ENCODE measurements around the gene TTLL11. TPM values are rescaled to one million over a fixed set of nuclear protein-coding genes. Genes with fewer than 3 reads are reported as not detected.

Gene TTLL11
- total RNA-seq: 1 to 10 TPM; 1.5 to 2.1 TPM

GRCh38 chr9:122092611-122093506, at the start of gene TTLL11:
Gene TTLL11 (minus strand): TSS chr9:122093308. CDS start chr9:122093148, 160 bp downstream.
- CTCF ChIA-PET: interaction anchor here (0.6 to 1.1 kb wide), 4 partner anchors 30 to 583 kb away, joined by 3 read pairs; no protein-coding TSS in a partner anchor
- Mint-ChIP-seq H3K4me1 (peaks cover 31% of the 10 kb centered on the region), H3K27me3 (peaks cover 18% of the 10 kb centered on the region), H3K9me3 (no peaks in the 10 kb centered on the region), H3K27ac (no peak within 1 kb of the TSS), H3K4me3 (peak within 1 kb of the TSS; percentile 81), H3K36me3 (ENCODE audit: low read depth) (no peaks in the 10 kb centered on the region)
- DNase-seq: peak; percentile 97
- POLR2A ChIA-PET: interaction anchor here (0.8 to 2.1 kb wide), 2 partner anchors 172 to 820 kb away, joined by 3 to 16 read pairs; partner anchors contain the start of genes MRRF, RBM18 and ZBTB6

GRCh38 chr9:122141671-122142070, 48.6 kb upstream of the TTLL11 start:
- Mint-ChIP-seq H3K27ac (no peak overlapping the region), H3K36me3 (ENCODE audit: low read depth) (peaks cover 15% of the 10 kb centered on the region), H3K27me3 (no peaks in the 10 kb centered on the region), H3K4me3 (no peak overlapping the region), H3K4me1 (no peaks in the 10 kb centered on the region), H3K9me3 (no peaks in the 10 kb centered on the region)
- POLR2A ChIA-PET: interaction anchor here (1.0 kb wide), 1 partner anchor 18 kb away, joined by 3 read pairs; the partner anchor contains the start of genes MORN5 and NDUFA8
- CTCF ChIA-PET: interaction anchor here (1.6 kb wide), 1 partner anchor 17 kb away, joined by 5 read pairs; no protein-coding TSS in a partner anchor
- DNase-seq: no peak

- DNase-seq: no peak
- CTCF ChIA-PET: interaction anchor here (1.6 to 1.7 kb wide), 2 partner anchors 14 to 18 kb away, joined by 4 read pairs; no protein-coding TSS in a partner anchor
- no peak overlapping the region for H3K4me3 Mint-ChIP-seq
- no peaks in the 10 kb centered on the region for H3K9me3 Mint-ChIP-seq
- no peaks in the 10 kb centered on the region for H3K4me1 Mint-ChIP-seq
- POLR2A ChIA-PET: no interaction called here
- H3K36me3 Mint-ChIP-seq (ENCODE audit: low read depth): peaks cover 13% of the 10 kb centered on the region
- H3K27ac Mint-ChIP-seq: no peak overlapping the region
- no peaks in the 10 kb centered on the region for H3K27me3 Mint-ChIP-seq
Measured at GRCh38 chr9:122140368-122141193, 47.5 kb upstream of the TTLL11 start.

- POLR2A ChIA-PET: no interaction called here
- H3K4me3 Mint-ChIP-seq: no peak overlapping the region
- peaks cover 4% of the 10 kb centered on the region for H3K36me3 Mint-ChIP-seq (ENCODE audit: low read depth)
- no peaks in the 10 kb centered on the region for H3K27me3 Mint-ChIP-seq
- no peaks in the 10 kb centered on the region for H3K4me1 Mint-ChIP-seq
- CTCF ChIA-PET: interaction anchor here (1.5 to 1.7 kb wide), 4 partner anchors 13 to 39 kb away, joined by 4 to 7 read pairs (median 4); no protein-coding TSS in a partner anchor
- no peak for DNase-seq
- no peak overlapping the region for H3K27ac Mint-ChIP-seq
- H3K9me3 Mint-ChIP-seq: no peaks in the 10 kb centered on the region
Measured at GRCh38 chr9:122138560-122139268, 45.6 kb upstream of the TTLL11 start.

GRCh38 chr9:122135529-122135859, 42.4 kb upstream of the TTLL11 start:
- no peak for DNase-seq
- H3K36me3 Mint-ChIP-seq (ENCODE audit: low read depth): no peaks in the 10 kb centered on the region
- H3K4me3 Mint-ChIP-seq: no peak overlapping the region
- H3K9me3 Mint-ChIP-seq: no peaks in the 10 kb centered on the region
- ChIA-PET CTCF (interaction anchor here (0.8 to 2.9 kb wide), 4 partner anchors 10 to 215 kb away, joined by 4 to 8 read pairs (median 5); no protein-coding TSS in a partner anchor), POLR2A (no interaction called here)
- H3K27ac Mint-ChIP-seq: no peak overlapping the region
- H3K4me1 Mint-ChIP-seq: no peaks in the 10 kb centered on the region
- H3K27me3 Mint-ChIP-seq: no peaks in the 10 kb centered on the region

GRCh38 chr9:122134822-122135528, 41.9 kb upstream of the TTLL11 start:
- ChIA-PET CTCF (interaction anchor here (0.9 to 2.9 kb wide), 4 partner anchors 14 to 216 kb away, joined by 4 to 8 read pairs (median 6); no protein-coding TSS in a partner anchor), POLR2A (no interaction called here)
- DNase-seq: no peak
- Mint-ChIP-seq H3K4me1 (no peaks in the 10 kb centered on the region), H3K27ac (no peak overlapping the region), H3K27me3 (no peaks in the 10 kb centered on the region), H3K4me3 (no peak overlapping the region), H3K36me3 (ENCODE audit: low read depth) (no peaks in the 10 kb centered on the region), H3K9me3 (no peaks in the 10 kb centered on the region)

GRCh38 chr9:122133984-122134535, 41.0 kb upstream of the TTLL11 start:
- CTCF ChIA-PET: interaction anchor here (1.3 to 2.9 kb wide), 2 partner anchors 35 to 217 kb away, joined by 5 to 8 read pairs; no protein-coding TSS in a partner anchor

GRCh38 chr9:122133263-122133983, 40.3 kb upstream of the TTLL11 start:
- H3K9me3 Mint-ChIP-seq: no peaks in the 10 kb centered on the region
- no peak for DNase-seq
- no peaks in the 10 kb centered on the region for H3K4me1 Mint-ChIP-seq
- no peaks in the 10 kb centered on the region for H3K27me3 Mint-ChIP-seq
- H3K4me3 Mint-ChIP-seq: no peak overlapping the region
- no peaks in the 10 kb centered on the region for H3K36me3 Mint-ChIP-seq (ENCODE audit: low read depth)
- POLR2A ChIA-PET: no interaction called here
- CTCF ChIA-PET: interaction anchor here (1.3 to 2.9 kb wide), 2 partner anchors 34 to 217 kb away, joined by 5 to 8 read pairs; no protein-coding TSS in a partner anchor
- no peak overlapping the region for H3K27ac Mint-ChIP-seq

More at GRCh38 chr9:122133984-122134535, 41.0 kb upstream of the TTLL11 start:
- Mint-ChIP-seq H3K27ac (no peak overlapping the region), H3K27me3 (no peaks in the 10 kb centered on the region), H3K36me3 (ENCODE audit: low read depth) (no peaks in the 10 kb centered on the region), H3K4me3 (no peak overlapping the region), H3K9me3 (no peaks in the 10 kb centered on the region), H3K4me1 (no peaks in the 10 kb centered on the region)
- no peak for DNase-seq
- POLR2A ChIA-PET: no interaction called here

GRCh38 chr9:122132539-122132938, 39.4 kb upstream of the TTLL11 start:
- Mint-ChIP-seq H3K4me3 (no peak overlapping the region), H3K4me1 (no peaks in the 10 kb centered on the region), H3K27ac (no peak overlapping the region), H3K9me3 (no peaks in the 10 kb centered on the region), H3K27me3 (no peaks in the 10 kb centered on the region), H3K36me3 (ENCODE audit: low read depth) (no peaks in the 10 kb centered on the region)
- ChIA-PET POLR2A (no interaction called here), CTCF (interaction anchor here (1.9 kb wide), 1 partner anchor 10 kb away, joined by 9 read pairs; no protein-coding TSS in a partner anchor)
- no peak for DNase-seq

GRCh38 chr9:122131401-122132001, 38.4 kb upstream of the TTLL11 start:
- H3K4me1 Mint-ChIP-seq: peaks cover 2% of the 10 kb centered on the region
- no peaks in the 10 kb centered on the region for H3K9me3 Mint-ChIP-seq
- CTCF ChIA-PET: interaction anchor here (1.3 to 1.9 kb wide), 2 partner anchors 9 to 33 kb away, joined by 4 to 9 read pairs; no protein-coding TSS in a partner anchor
- H3K4me3 Mint-ChIP-seq: no peak overlapping the region
- peaks cover 3% of the 10 kb centered on the region for H3K27me3 Mint-ChIP-seq
- H3K27ac Mint-ChIP-seq: no peak overlapping the region
- H3K36me3 Mint-ChIP-seq (ENCODE audit: low read depth): no peaks in the 10 kb centered on the region
- POLR2A ChIA-PET: no interaction called here
- DNase-seq: no peak

- CTCF ChIA-PET: interaction anchor here (1.3 kb wide), 1 partner anchor 32 kb away, joined by 4 read pairs; no protein-coding TSS in a partner anchor
- Mint-ChIP-seq H3K4me3 (no peak overlapping the region), H3K27me3 (peaks cover 9% of the 10 kb centered on the region), H3K27ac (no peak overlapping the region), H3K4me1 (peaks cover 8% of the 10 kb centered on the region), H3K9me3 (no peaks in the 10 kb centered on the region), H3K36me3 (ENCODE audit: low read depth) (no peaks in the 10 kb centered on the region)
- POLR2A ChIA-PET: no interaction called here
- DNase-seq: no peak
Measured at GRCh38 chr9:122130837-122131236, 37.7 kb upstream of the TTLL11 start.
